ENCODE measurements around the gene TNNT3.
"Not testable (repeated sequence)": the region's sequence is repeated elsewhere in the genome, so short reads cannot be mapped to it uniquely, and the experiment has no call there.

Gene TNNT3

DNA sequence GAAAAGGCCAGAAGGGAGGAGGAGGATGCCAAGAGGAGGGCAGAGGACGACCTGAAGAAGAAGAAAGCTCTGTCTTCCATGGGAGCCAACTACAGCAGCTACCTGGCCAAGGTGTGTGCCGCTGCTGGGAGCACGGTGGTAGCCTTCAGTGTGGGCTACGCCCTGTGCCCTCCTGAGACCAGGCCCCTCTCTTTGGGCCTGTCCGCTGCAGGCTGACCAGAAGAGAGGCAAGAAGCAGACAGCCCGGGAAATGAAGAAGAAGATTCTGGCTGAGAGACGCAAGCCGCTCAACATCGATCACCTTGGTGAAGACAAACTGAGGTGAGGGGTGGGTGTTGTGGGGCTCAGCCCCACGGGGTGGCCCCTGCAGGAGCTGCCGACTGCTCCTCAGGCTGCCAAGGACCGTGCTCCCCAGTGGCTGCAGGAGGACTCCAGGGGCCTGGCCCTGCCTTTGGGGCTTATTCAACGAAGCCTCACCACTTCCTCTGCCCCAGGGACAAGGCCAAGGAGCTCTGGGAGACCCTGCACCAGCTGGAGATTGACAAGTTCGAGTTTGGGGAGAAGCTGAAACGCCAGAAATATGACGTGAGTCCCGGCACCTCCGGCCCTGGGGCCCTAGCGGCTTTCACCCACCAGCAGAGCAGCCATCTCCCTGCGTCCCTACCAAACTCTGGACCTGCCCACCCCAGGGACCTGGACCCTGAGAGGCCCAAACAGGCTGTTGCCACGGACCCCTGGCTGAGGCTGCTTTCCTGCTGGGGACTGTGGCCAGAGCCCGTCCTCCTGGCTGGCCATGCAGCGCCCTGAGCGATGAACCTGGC, 15.0 kb downstream of the TNNT3 start:
- Histone ChIP-seq H3K27ac (ENCODE audit: low read depth, low read length) (no peak overlapping the region), H3K27me3 (ENCODE audit: insufficient read depth, low read length) (no peaks in the 10 kb centered on the region), H3K9ac (ENCODE audit: low read depth, low read length) (no peak overlapping the region), H3K4me3 (ENCODE audit: low read length) (no peak overlapping the region), H3K4me1 (ENCODE audit: insufficient read depth, low read length) (no peaks in the 10 kb centered on the region), H3K36me3 (ENCODE audit: insufficient read depth, low read length) (no peaks in the 10 kb centered on the region), H3K9me3 (ENCODE audit: insufficient read depth, low read depth, low read length) (no peaks in the 10 kb centered on the region)
- 85% methylated on average over 24 of the region's 24 CpGs for WGBS

DNA sequence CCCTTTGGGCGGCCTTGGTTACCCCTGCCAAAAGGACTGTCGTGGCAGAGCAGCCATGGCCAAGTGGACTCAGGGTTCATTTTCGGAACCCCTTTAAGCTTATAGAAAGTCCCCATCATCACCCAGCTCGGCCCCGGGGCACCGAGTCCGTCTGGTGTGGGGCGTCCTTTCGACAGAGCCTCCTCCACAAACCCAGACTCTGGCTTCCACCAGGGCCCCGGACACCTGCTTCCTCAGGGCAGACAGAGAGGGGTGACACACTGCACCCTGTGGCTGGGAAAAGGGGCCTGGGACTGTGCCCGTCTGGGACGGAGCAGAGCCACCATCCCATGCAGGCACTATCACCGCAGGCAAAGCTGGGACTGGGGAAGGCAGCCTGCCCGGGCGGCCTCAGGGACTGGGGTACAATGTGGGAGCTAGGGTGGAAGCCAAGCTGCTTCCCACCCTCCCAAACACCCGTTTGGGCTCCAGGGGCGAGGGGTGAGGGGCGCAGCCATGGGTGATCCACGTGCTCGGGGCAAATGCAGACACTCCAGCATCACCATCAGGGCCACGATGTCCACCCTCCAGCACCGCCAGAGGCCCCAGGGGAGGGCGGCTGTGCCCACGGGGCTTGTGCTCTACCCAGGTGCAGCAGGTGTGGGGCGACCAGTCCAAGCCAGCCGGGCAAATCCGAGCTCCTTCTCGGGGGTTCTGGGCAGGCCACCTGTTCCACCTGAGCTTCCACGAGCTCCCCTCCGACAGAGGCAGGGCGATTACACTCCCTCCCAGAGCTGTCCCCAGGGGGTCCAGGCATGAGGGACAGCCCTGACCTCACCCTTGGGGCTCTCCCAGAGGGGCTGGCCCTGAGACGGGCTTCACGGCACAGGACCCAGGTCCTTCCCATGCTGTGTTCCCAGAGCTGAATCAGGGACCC, 15.9 kb downstream of the TNNT3 start:
- H3K9me3 ChIP-seq (ENCODE audit: insufficient read depth, low read depth, low read length), result no peaks in the 10 kb centered on the region
- H3K36me3 ChIP-seq (ENCODE audit: insufficient read depth, low read length), result no peaks in the 10 kb centered on the region
- 92% methylated on average over 33 of the region's 33 CpGs for WGBS
- no peak overlapping the region for H3K9ac ChIP-seq (ENCODE audit: low read depth, low read length)
- H3K27ac ChIP-seq (ENCODE audit: low read depth, low read length), result no peak overlapping the region
- H3K4me3 ChIP-seq (ENCODE audit: low read length), result no peak overlapping the region
- no peaks in the 10 kb centered on the region for H3K4me1 ChIP-seq (ENCODE audit: insufficient read depth, low read length)
- H3K27me3 ChIP-seq (ENCODE audit: insufficient read depth, low read length), result no peaks in the 10 kb centered on the region

DNA sequence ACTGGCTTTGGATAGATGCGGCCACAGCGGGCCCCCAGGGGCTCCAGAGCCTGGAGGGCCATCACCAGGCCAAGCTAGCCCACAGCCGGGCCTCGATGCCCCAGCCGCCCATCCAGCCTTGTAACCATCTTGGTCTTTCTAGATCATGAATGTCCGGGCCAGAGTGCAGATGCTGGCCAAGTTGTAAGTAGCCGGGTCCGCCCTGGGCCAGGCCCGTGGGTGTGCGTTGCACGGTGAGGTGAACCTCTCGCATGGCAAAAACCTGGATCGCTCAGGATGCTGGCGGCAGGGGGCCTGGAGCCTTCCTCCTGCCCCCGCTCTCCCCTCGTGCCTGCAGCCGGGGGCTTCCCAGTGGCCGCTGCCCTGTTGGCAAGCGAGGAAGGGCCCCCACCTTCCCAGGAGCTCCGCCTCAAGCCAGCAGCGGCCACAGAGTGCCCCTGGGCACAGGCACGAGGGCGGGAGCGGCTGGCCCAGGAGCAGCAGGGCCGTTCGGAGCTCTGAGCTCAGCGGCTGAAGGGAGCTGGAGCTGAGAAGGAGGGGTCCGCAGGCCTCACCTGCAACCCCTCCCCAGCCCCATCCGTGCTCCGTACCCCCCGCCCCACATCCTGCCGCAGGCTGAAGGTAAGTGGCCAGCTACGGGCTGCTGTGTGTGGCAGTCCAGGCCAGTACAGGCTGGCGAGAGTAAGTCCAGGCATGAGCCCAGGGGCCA, 16.7 kb downstream of the TNNT3 start:
- WGBS, result 93% methylated on average over 34 of the region's 34 CpGs

DNA sequence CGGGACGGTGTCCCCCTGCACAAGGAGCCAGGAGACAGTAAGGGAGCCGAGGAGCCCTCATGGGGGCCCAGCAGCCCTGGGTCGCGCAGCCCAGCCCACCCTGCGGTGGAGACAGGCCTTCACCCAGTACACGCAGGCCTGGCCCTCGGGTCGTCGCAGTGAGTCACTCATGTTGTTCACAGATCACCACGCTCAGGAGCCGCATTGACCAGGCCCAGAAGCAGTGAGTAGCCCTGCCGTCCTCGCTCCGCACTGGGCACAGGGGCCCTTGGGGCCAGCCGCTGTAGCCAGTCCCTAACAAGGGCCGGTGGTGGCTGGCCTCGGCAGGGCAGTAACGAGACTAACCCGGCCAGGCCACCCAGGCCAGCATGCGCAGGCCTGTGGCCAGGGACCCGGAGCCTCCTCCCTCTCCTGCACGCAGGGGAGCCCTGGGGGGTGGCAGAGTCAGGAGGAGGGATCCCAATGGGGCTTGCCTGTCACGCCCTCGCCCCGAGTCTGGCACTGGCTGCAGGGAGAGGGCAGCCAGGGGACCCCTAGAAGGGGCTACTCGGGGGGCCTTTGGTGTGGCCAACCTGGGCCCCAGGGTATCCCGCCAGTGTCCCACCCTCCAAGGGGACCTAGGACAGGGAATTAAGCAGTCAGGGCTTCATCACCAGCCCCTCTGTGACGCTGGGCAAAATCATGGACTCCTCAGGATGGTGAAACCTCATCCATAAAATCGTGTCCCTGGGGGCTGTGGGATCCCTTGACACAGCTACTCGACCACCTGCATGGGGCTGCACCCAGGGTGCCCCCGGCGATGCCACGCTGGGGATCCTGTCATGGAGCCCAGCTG, 17.5 kb downstream of the TNNT3 start:
- Histone ChIP-seq H3K9me3 (ENCODE audit: insufficient read depth, low read depth, low read length) (no peaks in the 10 kb centered on the region), H3K9ac (ENCODE audit: low read depth, low read length) (no peak overlapping the region; the same call in 1 of the 2 replicates), H3K27ac (ENCODE audit: low read depth, low read length) (no peak overlapping the region), H3K27me3 (ENCODE audit: insufficient read depth, low read length) (no peaks in the 10 kb centered on the region), H3K4me1 (ENCODE audit: insufficient read depth, low read length) (no peaks in the 10 kb centered on the region), H3K4me3 (ENCODE audit: low read length) (no peak overlapping the region), H3K36me3 (ENCODE audit: insufficient read depth, low read length) (no peaks in the 10 kb centered on the region)
- 93% methylated on average over 34 of the region's 34 CpGs for WGBS

More for the DNA sequence above, 16.7 kb downstream of the TNNT3 start:
- H3K27ac ChIP-seq (ENCODE audit: low read depth, low read length), result no peak overlapping the region
- no peaks in the 10 kb centered on the region for H3K9me3 ChIP-seq (ENCODE audit: insufficient read depth, low read depth, low read length)
- H3K4me1 ChIP-seq (ENCODE audit: insufficient read depth, low read length), result no peaks in the 10 kb centered on the region
- no peak overlapping the region for H3K9ac ChIP-seq (ENCODE audit: low read depth, low read length)
- no peaks in the 10 kb centered on the region for H3K36me3 ChIP-seq (ENCODE audit: insufficient read depth, low read length)
- H3K27me3 ChIP-seq (ENCODE audit: insufficient read depth, low read length), result no peaks in the 10 kb centered on the region
- no peak overlapping the region for H3K4me3 ChIP-seq (ENCODE audit: low read length)

DNA sequence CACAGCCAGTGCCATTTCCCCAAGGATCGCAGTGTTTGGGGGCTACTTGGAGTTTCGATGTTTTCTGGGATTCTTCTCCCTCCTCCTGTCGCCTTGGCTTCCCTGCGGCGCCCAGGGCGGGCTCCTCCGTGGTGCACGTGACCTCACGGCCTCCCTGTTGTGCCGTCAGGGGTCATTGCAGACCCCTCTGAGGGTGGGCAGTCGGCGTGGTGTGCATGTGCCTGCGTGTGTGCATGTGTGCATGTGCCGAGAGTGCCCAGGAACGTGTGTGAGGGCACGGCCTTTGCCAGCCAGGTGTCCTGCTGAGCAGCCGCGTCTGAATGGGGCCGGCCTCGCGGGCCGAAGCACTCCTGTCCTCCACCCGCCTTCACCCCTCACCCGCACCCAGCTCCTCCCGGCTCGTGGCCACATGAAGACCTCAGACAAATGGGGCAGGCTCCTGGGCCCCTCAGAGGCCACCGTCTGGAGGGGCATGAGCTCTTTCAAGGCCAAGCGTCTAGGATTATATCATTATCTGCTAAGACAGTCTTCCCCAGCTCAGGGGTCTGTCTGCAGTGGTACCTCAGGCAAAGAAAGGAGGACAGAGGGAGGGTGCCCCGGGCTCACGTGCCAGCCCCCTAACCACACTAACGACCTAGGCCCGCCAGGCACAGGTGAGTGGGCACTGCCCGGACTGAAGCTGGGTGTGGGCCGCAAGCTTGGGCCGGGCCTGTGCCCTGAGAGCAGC, 18.3 kb downstream of the TNNT3 start:
- H3K9me3 ChIP-seq (ENCODE audit: insufficient read depth, low read depth, low read length), result no peaks in the 10 kb centered on the region
- no peak overlapping the region for H3K27ac ChIP-seq (ENCODE audit: low read depth, low read length)
- no peaks in the 10 kb centered on the region for H3K36me3 ChIP-seq (ENCODE audit: insufficient read depth, low read length)
- 90% methylated on average over 35 of the region's 35 CpGs for WGBS
- H3K4me3 ChIP-seq (ENCODE audit: low read length), result no peak overlapping the region
- H3K4me1 ChIP-seq (ENCODE audit: insufficient read depth, low read length), result no peaks in the 10 kb centered on the region
- H3K27me3 ChIP-seq (ENCODE audit: insufficient read depth, low read length), result no peaks in the 10 kb centered on the region
- H3K9ac ChIP-seq (ENCODE audit: low read depth, low read length), result no peak overlapping the region

DNA sequence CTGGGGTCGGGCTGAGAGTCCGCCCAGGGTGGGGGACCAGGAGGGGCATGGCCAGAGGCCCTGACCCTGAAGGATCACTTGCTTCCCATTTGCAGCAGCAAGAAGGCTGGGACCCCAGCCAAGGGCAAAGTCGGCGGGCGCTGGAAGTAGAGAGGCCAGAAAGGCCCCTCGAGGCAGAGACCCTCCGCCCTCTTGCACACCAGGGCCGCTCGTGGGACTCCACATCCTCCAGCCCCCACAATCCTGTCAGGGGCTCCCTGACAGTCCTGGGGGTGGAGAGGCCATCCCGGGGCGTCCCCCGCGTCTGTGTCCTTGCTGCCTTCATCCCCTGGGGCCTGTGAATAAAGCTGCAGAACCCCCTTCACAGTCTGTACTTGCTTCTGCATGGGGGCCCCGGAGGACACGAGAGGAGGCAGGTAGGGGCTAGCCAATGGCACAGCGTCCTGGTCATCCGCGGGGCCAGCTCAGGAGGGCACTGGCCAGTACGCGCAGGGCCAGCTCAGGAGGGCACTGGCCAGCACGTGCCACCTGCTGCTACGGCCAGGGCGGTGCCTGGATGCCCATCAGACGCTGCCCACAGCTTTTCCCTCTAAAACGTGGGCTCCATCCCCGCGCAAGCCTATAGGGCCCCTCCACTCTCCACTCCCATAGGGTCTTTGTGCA, 19.0 kb downstream of the TNNT3 start:
- Histone ChIP-seq H3K4me3 (ENCODE audit: low read length) (no peak overlapping the region), H3K27ac (ENCODE audit: low read depth, low read length) (no peak overlapping the region), H3K9me3 (ENCODE audit: insufficient read depth, low read depth, low read length) (no peaks in the 10 kb centered on the region), H3K9ac (ENCODE audit: low read depth, low read length) (no peak overlapping the region), H3K27me3 (ENCODE audit: insufficient read depth, low read length) (no peaks in the 10 kb centered on the region), H3K4me1 (ENCODE audit: insufficient read depth, low read length) (no peaks in the 10 kb centered on the region), H3K36me3 (ENCODE audit: insufficient read depth, low read length) (no peaks in the 10 kb centered on the region)
- WGBS, result 87% methylated on average over 27 of the region's 27 CpGs

DNA sequence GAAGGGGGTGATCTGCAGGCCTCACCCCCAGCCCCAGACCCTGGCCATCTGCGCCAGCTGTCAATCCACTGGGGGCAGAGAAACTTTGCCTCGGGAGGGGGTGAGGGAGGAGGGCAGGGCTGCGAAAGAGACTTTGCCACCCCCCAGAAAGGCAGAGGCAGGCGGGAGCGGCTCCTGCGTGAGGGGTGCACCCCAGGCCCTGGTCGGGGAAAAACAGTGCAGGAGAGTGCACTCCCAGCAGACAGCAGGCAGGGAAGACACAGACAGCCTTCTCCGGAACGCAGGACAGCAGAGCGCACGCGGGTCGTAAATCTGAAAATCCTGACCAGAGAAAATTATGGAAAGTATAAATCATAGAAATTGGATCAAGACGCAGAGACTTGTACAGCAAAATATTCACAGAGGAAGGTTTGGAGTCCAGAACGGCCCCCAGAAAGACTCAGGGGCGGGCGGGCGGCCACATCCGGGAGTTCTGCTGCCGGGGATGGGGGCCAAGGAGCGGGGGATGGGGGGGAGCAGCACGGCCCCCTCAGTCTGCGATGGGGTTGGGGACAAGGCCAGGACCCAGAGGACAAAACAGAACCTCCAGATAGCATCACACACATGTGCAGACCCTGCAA, 19.6 kb downstream of the TNNT3 start:
- Histone ChIP-seq H3K9me3 (ENCODE audit: insufficient read depth, low read depth, low read length) (no peaks in the 10 kb centered on the region), H3K27ac (ENCODE audit: low read depth, low read length) (no peak overlapping the region), H3K9ac (ENCODE audit: low read depth, low read length) (no peak overlapping the region), H3K27me3 (ENCODE audit: insufficient read depth, low read length) (no peaks in the 10 kb centered on the region), H3K4me3 (ENCODE audit: low read length) (no peak overlapping the region), H3K4me1 (ENCODE audit: insufficient read depth, low read length) (no peaks in the 10 kb centered on the region), H3K36me3 (ENCODE audit: insufficient read depth, low read length) (no peaks in the 10 kb centered on the region)
- WGBS, result 88% methylated on average over 23 of the region's 23 CpGs

DNA sequence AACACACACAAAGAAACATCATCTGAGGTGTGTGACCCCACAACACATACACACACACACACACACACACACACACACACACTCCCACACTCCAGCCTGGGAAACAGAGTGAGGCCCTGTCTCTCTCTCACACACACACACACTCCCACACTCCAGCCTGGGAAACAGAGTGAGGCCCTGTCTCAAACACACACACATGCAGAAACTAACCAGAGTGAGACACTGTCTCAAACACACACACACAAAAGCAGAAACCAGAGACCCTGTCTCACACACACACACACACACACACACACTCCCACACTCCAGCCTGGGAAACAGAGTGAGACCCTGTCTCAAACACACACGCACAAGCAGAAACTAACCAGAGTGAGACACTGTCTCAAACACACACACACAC, 20.3 kb downstream of the TNNT3 start:
- H3K27me3 ChIP-seq (ENCODE audit: insufficient read depth, low read length); H3K4me1 ChIP-seq (ENCODE audit: insufficient read depth, low read length); H3K9me3 ChIP-seq (ENCODE audit: insufficient read depth, low read depth, low read length); H3K4me3 ChIP-seq (ENCODE audit: low read length); H3K36me3 ChIP-seq (ENCODE audit: insufficient read depth, low read length); H3K27ac ChIP-seq (ENCODE audit: low read depth, low read length); H3K9ac ChIP-seq (ENCODE audit: low read depth, low read length): not testable (repeated sequence)
- 100% methylated on average over 1 of the region's 1 CpG for WGBS

DNA sequence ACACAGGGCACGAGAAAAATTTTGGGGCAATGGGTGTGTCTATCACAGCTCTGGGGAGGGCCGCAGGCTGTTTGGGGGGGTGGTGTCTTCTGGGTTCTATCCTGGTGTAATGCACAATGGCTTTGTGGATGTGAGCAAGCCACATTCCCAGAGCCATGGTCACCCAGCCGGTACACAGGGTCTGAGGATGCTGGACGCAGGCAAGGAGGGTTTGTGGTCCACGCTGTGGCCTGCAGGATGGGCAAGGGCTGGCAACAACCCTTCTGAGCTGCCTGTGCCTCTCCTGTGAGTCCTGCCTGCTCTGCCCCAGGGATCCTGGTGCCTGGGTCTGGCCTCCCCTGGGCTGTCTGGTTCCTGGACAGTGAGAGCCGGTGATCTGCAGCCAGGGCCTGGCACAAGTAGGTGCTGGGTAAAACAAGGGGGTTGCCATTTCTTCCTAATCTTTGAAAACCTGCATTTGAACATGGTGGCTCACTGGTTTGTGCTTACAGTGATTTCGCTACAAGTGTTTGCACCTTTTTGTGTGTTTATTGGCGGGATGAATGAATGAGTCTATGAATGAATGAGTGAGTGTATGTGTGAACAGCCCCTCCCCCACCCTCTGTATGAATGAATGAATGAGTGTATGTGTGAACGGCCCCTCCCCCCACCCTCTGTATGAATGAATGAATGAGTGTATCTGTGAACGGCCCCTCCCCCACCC, 23.2 kb downstream of the TNNT3 start:
- 93% methylated on average over 8 of the region's 10 CpGs for WGBS
- no peaks in the 10 kb centered on the region for H3K36me3 ChIP-seq (ENCODE audit: insufficient read depth, low read length)
- no peak overlapping the region for H3K4me3 ChIP-seq (ENCODE audit: low read length)
- no peak overlapping the region for H3K9ac ChIP-seq (ENCODE audit: low read depth, low read length)
- H3K9me3 ChIP-seq (ENCODE audit: insufficient read depth, low read depth, low read length), result no peaks in the 10 kb centered on the region
- no peak overlapping the region for H3K27ac ChIP-seq (ENCODE audit: low read depth, low read length)
- no peaks in the 10 kb centered on the region for H3K27me3 ChIP-seq (ENCODE audit: insufficient read depth, low read length)
- no peaks in the 10 kb centered on the region for H3K4me1 ChIP-seq (ENCODE audit: insufficient read depth, low read length)

All from HUES64 (cell line).